Right lobe of liver (tissue), 6 donors: Measurements from ENCODE around the gene NUTM2F. TPM values are rescaled to one million over a fixed set of nuclear protein-coding genes. Genes with fewer than 3 reads are reported as not detected.

Experiments
- ATAC-seq, 4 donors: fragments of 200-7000 bp; cut with Tn5 transposase; one replicate each; pipeline ENCODE4 v1.9.1; 2020; ENCODE audit warnings: mild to moderate bottlenecking in 4 of 4, moderate library complexity in 4 of 4
- DNase-seq, 3 donors: peaks; one replicate each; pipeline ENCODE4 v3.0.0-alpha.2; 2020
- H3K27ac ChIP-seq, 3 donors: fragments of 200-600 bp; one replicate each; pipeline ENCODE4 v1.8.0; 2022
- H3K27me3 ChIP-seq, 2 donors: fragments of 200-600 bp; one replicate each; pipeline ENCODE4 v1.8.0; 2022
- H3K36me3 ChIP-seq, 4 donors: fragments of 200-600 bp; sonication (generic) in 1 of 4; one replicate each; pipeline versions ENCODE4 v1.5.1 to v1.8.0; 2017 to 2022; ENCODE audit warnings: control low read depth in 1 of 4
- H3K4me1 ChIP-seq, 4 donors: fragments of 200-600 bp; sonication (generic) in 1 of 4; one replicate each; pipeline versions ENCODE4 v1.5.1 to v1.8.0; 2017 to 2022; ENCODE audit warnings: control low read depth in 1 of 4
- H3K4me3 ChIP-seq, 3 donors: fragments of 200-600 bp; one replicate each; pipeline ENCODE4 v1.8.0; 2022
- H3K9me3 ChIP-seq, 4 donors: fragments of 200-600 bp; sonication (generic) in 1 of 4; one replicate each; pipeline versions ENCODE4 v1.5.1 to v1.8.0; 2017 to 2022; ENCODE audit warnings: control low read depth in 1 of 4
- CTCF ChIP-seq, 4 donors: fragments of 200-600 bp in 3 of 4; fragments of 450-650 bp in 1 of 4; IDR thresholded peaks; one replicate each; pipeline versions ENCODE4 v1.5.1 to v1.8.0; 2016 to 2022; ENCODE audit warnings: antibody characterized with exemption in 4 of 4, mild to moderate bottlenecking in 2 of 4
- POLR2A ChIP-seq: fragments of 450-650 bp; IDR thresholded peaks from one replicate; pipeline ENCODE4 v1.6.1; 2017; ENCODE audit warnings: antibody characterized with exemption, mild to moderate bottlenecking
- WGBS: methylation state at CpG from one replicate; pipeline ENCODE4 v1.1.6; 2018; ENCODE audit warnings: low coverage, low lambda C conversion rate; ENCODE audit not compliant: insufficient coverage; ENCODE audit errors: missing lambda C conversion rate; 5-methylcytosine and 5-hydroxymethylcytosine counted together
- intact Hi-C, 2 donors: fragments of 100-400 bp; cut with DNase I; formaldehyde crosslinking; loops; one replicate each; pipeline versions ENCODE4 v1.11.2 to v1.14.1; 2022
- total RNA-seq, 6 experiments: library from RNA; depleted of rRNA in 2 of 6; stranded (reverse); fragments of >200 nt in 2 of 6; fragmentation: NEBNext Ultra II Directional in 3 of 6; extraction: Animal tissue kit (Norgen Biotek cat#: 25700) in 3 of 6; gene quantifications; one replicate each; pipeline versions ENCODE4 v1.1.0 to v1.2.4, GENCODE V29; 2016 to 2023
- donor health status: DM: no; HTN: yes; CAD: no.
- donor health status: DM: no; HTN: no; CAD: no.
- donor health status: DM: no; HTN: no; CAD: no.
- donor health status: DM: no; HTN: yes; CAD: no.
- donor health status: DM: no; HTN: yes; CAD: no.

Gene NUTM2F
- total RNA-seq, 6 experiments from 2014 or later = 0.12 TPM; not detected in 5

- ATAC-seq = peak in 1 of 4 donors; percentile 25
- intact Hi-C loops = no loop called here
- H3K4me3 ChIP-seq = no peak overlapping the region
- WGBS = 70% methylated on average over 8 of the region's 9 CpGs
- no peaks in the 10 kb centered on the region for H3K27me3 ChIP-seq
- H3K9me3 ChIP-seq = no peaks in the 10 kb centered on the region
- no peak overlapping the region for H3K27ac ChIP-seq
- no peak for TF ChIP-seq POLR2A
- TF ChIP-seq CTCF (IDR thresholded peaks at IDR 0.05) = no peak
- no peaks in the 10 kb centered on the region for H3K4me1 ChIP-seq
- H3K36me3 ChIP-seq = peaks cover 0 to 10% (median 2%) of the 10 kb centered on the region in 4 donors
- DNase-seq = no peak
These were observed 29.4 kb downstream of the NUTM2F start for GRCh38 chr9:94298949-94299599.

- Histone ChIP-seq H3K4me3 (no peak overlapping the region), H3K36me3 (peaks cover 0 to 11% (median 1%) of the 10 kb centered on the region in 4 donors), H3K4me1 (no peaks in the 10 kb centered on the region), H3K27ac (no peak overlapping the region), H3K9me3 (no peaks in the 10 kb centered on the region), H3K27me3 (no peaks in the 10 kb centered on the region)
- DNase-seq = no peak
- intact Hi-C loops = no loop called here
- ATAC-seq = no peak
- TF ChIP-seq CTCF (IDR thresholded peaks at IDR 0.05) = no peak
- TF ChIP-seq POLR2A = no peak
- 100% methylated on average over 2 of the region's 2 CpGs for WGBS
These were observed 38.8 kb downstream of the NUTM2F start for GRCh38 chr9:94289691-94290090.

- H3K27me3 ChIP-seq = no peaks in the 10 kb centered on the region
- ATAC-seq (no peak), DNase-seq (no peak)
- no peak for TF ChIP-seq POLR2A
- TF ChIP-seq CTCF (IDR thresholded peaks at IDR 0.05) = no peak
- intact Hi-C loops = no loop called here
- peaks cover 0 to 2% (median 0%) of the 10 kb centered on the region in 4 donors for H3K36me3 ChIP-seq
- WGBS = 86% methylated on average over 7 of the region's 7 CpGs
- no peak overlapping the region for H3K27ac ChIP-seq
- H3K4me3 ChIP-seq = no peak overlapping the region
- no peaks in the 10 kb centered on the region for H3K9me3 ChIP-seq
- H3K4me1 ChIP-seq = no peaks in the 10 kb centered on the region
These were observed 40.4 kb downstream of the NUTM2F start for GRCh38 chr9:94287877-94288513.

GRCh38 chr9:94286116-94286515 lies 42.3 kb downstream of the NUTM2F start:
- TF ChIP-seq POLR2A = no peak
- TF ChIP-seq CTCF (IDR thresholded peaks at IDR 0.05) = no peak
- 94% methylated on average over 3 of the region's 3 CpGs for WGBS
- Histone ChIP-seq H3K27ac (no peak overlapping the region), H3K4me3 (no peak overlapping the region), H3K9me3 (no peaks in the 10 kb centered on the region), H3K36me3 (no peaks in the 10 kb centered on the region), H3K4me1 (no peaks in the 10 kb centered on the region), H3K27me3 (no peaks in the 10 kb centered on the region)
- intact Hi-C loops = no loop called here
- DNase-seq = no peak
- ATAC-seq = no peak
